OCI-LY7 (cell line): Measurements from ENCODE around the gene RHO. TPM values are rescaled to one million over a fixed set of nuclear protein-coding genes. Genes with fewer than 3 reads are reported as not detected.

ENCODE experiments used
- BruUV-seq: library from RNA; stranded (reverse); fragments of 400-500 nt; replicated peaks from 2 replicates; lab custom pipeline; 2021; lab: Mats Ljungman, UMichigan
- CTCF ChIA-PET: fragments of 300-600 bp; sonication (Branson Sonifier 250); formaldehyde crosslinking; loops from one replicate; lab custom pipeline; 2022; ENCODE audit warnings: antibody characterized with exemption; ENCODE audit not compliant: unreplicated experiment; lab: Charles Lee
- POLR2A ChIA-PET: fragments of 300-600 bp; sonication (Branson Sonifier 250); formaldehyde crosslinking; loops from one replicate; lab custom pipeline; 2022; ENCODE audit warnings: antibody characterized with exemption; lab: Charles Lee
- DNase-seq: peaks from one replicate; pipeline ENCODE4 v3.0.0-alpha.2; 2015; ENCODE audit warnings: low spot score
- H2AFZ ChIP-seq: fragments of 200-600 bp; sonication (generic), shearing (Covaris generic); 2 replicates; pipeline ENCODE4 v1.6.1; 2014; ENCODE audit warnings: mild to moderate bottlenecking, antibody characterized with exemption, low read length, moderate library complexity
- H3K27ac ChIP-seq: fragments of 200-600 bp; sonication (generic); 2 replicates; pipeline ENCODE4 v1.5.1; 2014; ENCODE audit warnings: mixed run types, low read depth, mild to moderate bottlenecking, moderate library complexity, low read length, inconsistent platforms; ENCODE audit not compliant: poor library complexity, severe bottlenecking
- H3K36me3 ChIP-seq: fragments of 200-600 bp; sonication (generic); 2 replicates; pipeline ENCODE4 v1.6.1; 2014; ENCODE audit warnings: mild to moderate bottlenecking, antibody characterized with exemption, low read length, moderate library complexity, mixed read lengths; ENCODE audit not compliant: insufficient read depth
- H3K4me1 ChIP-seq: fragments of 200-600 bp; sonication (generic); 2 replicates; pipeline ENCODE4 v1.5.1; 2014; ENCODE audit warnings: mild to moderate bottlenecking, low read length; ENCODE audit not compliant: insufficient read depth, poor library complexity, severe bottlenecking
- H3K4me2 ChIP-seq: fragments of 200-600 bp; sonication (generic); 2 replicates; pipeline ENCODE4 v1.6.1; 2014; ENCODE audit warnings: mild to moderate bottlenecking, low read length
- H3K4me3 ChIP-seq: fragments of 200-600 bp; sonication (generic); 2 replicates; pipeline ENCODE4 v1.5.1; 2014; ENCODE audit warnings: mild to moderate bottlenecking, low read depth, low read length; ENCODE audit not compliant: poor library complexity, severe bottlenecking
- H3K79me2 ChIP-seq: fragments of 200-600 bp; sonication (generic); 2 replicates; pipeline ENCODE4 v1.6.1; 2016; ENCODE audit warnings: low read depth, mild to moderate bottlenecking, low read length, moderate library complexity, mixed read lengths; ENCODE audit not compliant: insufficient read depth
- H3K9me2 ChIP-seq: fragments of 200-600 bp; sonication (generic); 2 replicates; pipeline ENCODE4 v1.6.1; 2016; ENCODE audit warnings: mild to moderate bottlenecking, low read length, mixed read lengths; ENCODE audit not compliant: insufficient read depth
- H3K9me3 ChIP-seq: fragments of 200-600 bp; sonication (generic); 2 replicates; pipeline ENCODE4 v1.6.1; 2014; ENCODE audit warnings: mild to moderate bottlenecking, mixed run types, low read length, mixed read lengths
- H4K20me1 ChIP-seq: fragments of 200-600 bp; sonication (generic); 2 replicates; pipeline ENCODE4 v1.6.1; 2014; ENCODE audit warnings: mild to moderate bottlenecking, antibody characterized with exemption, low read length, moderate library complexity, mixed read lengths; ENCODE audit not compliant: insufficient read depth
- EZH2phosphoT487 ChIP-seq: fragments of 200-600 bp; sonication (generic); IDR thresholded peaks from 2 replicates; pipeline ENCODE4 v1.6.1; 2018; ENCODE audit warnings: low read depth, borderline replicate concordance, mild to moderate bottlenecking, mixed run types, antibody characterized with exemption, low read length, moderate library complexity, mixed read lengths
- intact Hi-C: fragments of 100-400 bp; cut with micrococcal nuclease; formaldehyde crosslinking; loops from one replicate; pipeline ENCODE4 v1.10.0; 2022; ENCODE audit not compliant: unreplicated experiment
- total RNA-seq, 2 experiments: library from RNA; depleted of rRNA in 1 of 2; stranded (reverse); fragments of >200 nt in 1 of 2; shearing (Covaris generic) in 1 of 2; gene quantifications; 2 replicates each; pipeline ENCODE4 v1.2.3, GENCODE V29; 2014 to 2022
- TF ChIP-seq, protein P1 (sequence below): fragments of 200-600 bp; sonication (generic); conservative IDR thresholded peaks from 2 replicates; pipeline ENCODE4 v1.5.1; 2014; ENCODE audit warnings: mild to moderate bottlenecking, antibody characterized with exemption, low read length, moderate library complexity, mixed read lengths

Gene RHO
- total RNA-seq, 2 experiments from 2014 or later = not detected

DNA sequence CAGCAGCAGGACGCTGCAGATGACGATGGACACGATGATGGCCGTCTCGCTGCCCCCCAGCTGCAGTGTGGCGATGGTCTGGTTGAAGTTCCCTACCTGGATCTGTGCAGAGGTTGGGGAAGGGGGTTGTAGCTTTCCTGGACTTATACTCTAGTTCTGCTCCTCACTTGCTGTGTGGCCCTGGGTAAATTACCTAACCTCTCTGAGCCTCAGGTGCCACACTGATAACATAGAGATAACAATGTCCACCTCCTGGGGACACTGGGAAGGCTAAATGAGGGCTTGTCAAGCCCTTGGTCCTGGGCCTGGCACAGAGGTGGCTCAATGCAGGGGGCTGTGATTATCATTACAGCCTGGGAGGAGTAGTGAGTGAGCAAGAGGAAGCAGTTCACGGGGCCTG, 41.4 kb downstream of the RHO start:
- ChIA-PET CTCF (no interaction called here), POLR2A (no interaction called here)
- BruUV-seq = no TSS peak
- Histone ChIP-seq H2AFZ (no peak overlapping the region), H3K27ac (no peak overlapping the region), H3K9me2 (no peaks in the 10 kb centered on the region), H3K4me1 (peaks cover 12% of the 10 kb centered on the region), H3K36me3 (no peaks in the 10 kb centered on the region), H3K4me3 (no peak overlapping the region), H3K4me2 (no peak overlapping the region), H3K79me2 (no peaks in the 10 kb centered on the region), H3K9me3 (no peaks in the 10 kb centered on the region), H4K20me1 (no peaks in the 10 kb centered on the region)
- TF ChIP-seq EZH2phosphoT487 = no peak
- TF ChIP-seq, protein P1, sequence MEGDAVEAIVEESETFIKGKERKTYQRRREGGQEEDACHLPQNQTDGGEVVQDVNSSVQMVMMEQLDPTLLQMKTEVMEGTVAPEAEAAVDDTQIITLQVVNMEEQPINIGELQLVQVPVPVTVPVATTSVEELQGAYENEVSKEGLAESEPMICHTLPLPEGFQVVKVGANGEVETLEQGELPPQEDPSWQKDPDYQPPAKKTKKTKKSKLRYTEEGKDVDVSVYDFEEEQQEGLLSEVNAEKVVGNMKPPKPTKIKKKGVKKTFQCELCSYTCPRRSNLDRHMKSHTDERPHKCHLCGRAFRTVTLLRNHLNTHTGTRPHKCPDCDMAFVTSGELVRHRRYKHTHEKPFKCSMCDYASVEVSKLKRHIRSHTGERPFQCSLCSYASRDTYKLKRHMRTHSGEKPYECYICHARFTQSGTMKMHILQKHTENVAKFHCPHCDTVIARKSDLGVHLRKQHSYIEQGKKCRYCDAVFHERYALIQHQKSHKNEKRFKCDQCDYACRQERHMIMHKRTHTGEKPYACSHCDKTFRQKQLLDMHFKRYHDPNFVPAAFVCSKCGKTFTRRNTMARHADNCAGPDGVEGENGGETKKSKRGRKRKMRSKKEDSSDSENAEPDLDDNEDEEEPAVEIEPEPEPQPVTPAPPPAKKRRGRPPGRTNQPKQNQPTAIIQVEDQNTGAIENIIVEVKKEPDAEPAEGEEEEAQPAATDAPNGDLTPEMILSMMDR = no peak
- no peak for DNase-seq
- intact Hi-C loops = no loop called here

DNA sequence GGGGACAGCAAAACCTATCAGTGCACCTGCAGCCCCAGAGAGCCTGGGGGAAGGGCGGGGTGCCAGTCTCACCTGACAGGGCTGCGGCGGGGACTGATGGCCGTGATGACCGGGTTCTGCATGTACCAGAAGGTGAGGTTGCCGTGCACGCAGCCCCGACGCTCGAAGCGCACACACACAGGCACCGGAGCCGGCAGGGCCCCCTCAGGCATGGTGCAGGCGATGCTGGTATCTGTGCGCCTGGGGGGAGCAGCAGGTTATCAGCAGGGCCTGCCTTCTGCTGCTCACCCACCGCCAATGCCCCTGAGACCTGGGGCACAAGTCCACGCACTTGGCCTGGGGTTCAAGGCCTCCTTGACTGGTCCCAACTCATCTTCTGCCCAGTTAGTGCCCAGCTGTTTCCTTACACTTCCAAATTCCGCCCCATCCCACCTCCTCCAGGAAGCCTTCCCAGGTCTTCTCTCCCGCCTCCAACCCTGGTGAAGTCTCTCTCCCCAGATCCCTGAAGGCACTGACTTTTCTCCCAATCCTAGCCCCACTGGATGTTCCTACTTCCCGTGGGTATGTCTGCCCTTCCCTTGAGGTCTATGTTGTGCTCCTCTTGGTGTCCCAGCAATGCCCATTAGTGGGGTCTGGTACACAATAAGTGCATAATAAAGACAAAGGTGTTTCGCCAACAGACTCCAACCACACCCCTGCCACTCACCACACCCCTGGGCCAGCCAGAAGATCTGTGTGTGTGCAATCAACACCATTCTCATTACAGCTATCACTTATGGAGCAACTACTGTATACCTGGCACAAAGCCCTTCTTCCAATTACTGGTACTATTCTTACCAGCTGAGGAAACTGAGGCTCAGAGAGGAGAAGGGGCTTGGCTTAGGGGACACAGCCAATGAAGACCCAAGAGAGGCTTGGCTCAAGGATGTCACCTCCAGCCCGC, 43.4 kb downstream of the RHO start:
- no peaks in the 10 kb centered on the region for H4K20me1 ChIP-seq

More for the DNA sequence above, 43.4 kb downstream of the RHO start:
- no peak overlapping the region for H3K4me2 ChIP-seq
- peaks cover 32% of the 10 kb centered on the region for H3K4me1 ChIP-seq
- no peak for TF ChIP-seq EZH2phosphoT487
- TF ChIP-seq, protein P1 = no peak
- no peak overlapping the region for H3K27ac ChIP-seq
- no peak overlapping the region for H2AFZ ChIP-seq
- CTCF ChIA-PET = no interaction called here
- H3K4me3 ChIP-seq = no peak overlapping the region
- BruUV-seq = no TSS peak
- H3K9me2 ChIP-seq = no peaks in the 10 kb centered on the region
- H3K9me3 ChIP-seq = no peaks in the 10 kb centered on the region
- intact Hi-C loops = no loop called here
- no peaks in the 10 kb centered on the region for H3K79me2 ChIP-seq
- no peak for DNase-seq
- POLR2A ChIA-PET = no interaction called here
- H3K36me3 ChIP-seq = no peaks in the 10 kb centered on the region
